ENCODE results near the gene TDRD10. TPM values are rescaled to one million over a fixed set of nuclear protein-coding genes. Genes with fewer than 3 reads are reported as not detected.

TDRD10 gene
- polyA plus RNA-seq, 2 of the 4 experiments (the other 2 are of a cell fraction) = 0.04 TPM; not detected in 1

- POLR2A ChIA-PET = no interaction called here
- 81% methylated on average over 25 of the region's 29 CpGs for WGBS (ENCODE audit: missing lambda C conversion rate)
- no peak for DNase-seq (ENCODE audit: low read depth in 1 of 2, low spot score in 1 of 2)
- no peak for TF ChIP-seq NR3C1 (IDR thresholded peaks at IDR 0.05)
- no peak for TF ChIP-seq SREBF2 (IDR thresholded peaks at IDR 0.05)
- TF ChIP-seq POLR2AphosphoS2 (conservative IDR thresholded peaks at IDR 0.05; ENCODE audit: low read length) = no peak
- no peak for TF ChIP-seq SMC3 (IDR thresholded peaks at IDR 0.05)
- TF ChIP-seq EHMT2 (IDR thresholded peaks at IDR 0.05; ENCODE audit: low read depth) = no peak
- TF ChIP-seq NFE2L2 (conservative IDR thresholded peaks at IDR 0.05; ENCODE audit: low read length) = no peak
- H3K4me1 ChIP-seq = 0 out of 3 replicates have a peak, but pooled peaks cover 4% of the 10 kb centered on the region
- no peak overlapping the region for H3K27ac ChIP-seq
- no peak overlapping the region for H3K4me3 ChIP-seq
- no peak for ATAC-seq
- CTCF ChIA-PET = no interaction called here
- no peaks in the 10 kb centered on the region for H3K9me3 ChIP-seq
- H3K4me2 ChIP-seq = no peak overlapping the region
- no peak for FAIRE-seq
Measured at GRCh38 chr1:154571964-154572288, 69.9 kb downstream of the TDRD10 start.

DNA sequence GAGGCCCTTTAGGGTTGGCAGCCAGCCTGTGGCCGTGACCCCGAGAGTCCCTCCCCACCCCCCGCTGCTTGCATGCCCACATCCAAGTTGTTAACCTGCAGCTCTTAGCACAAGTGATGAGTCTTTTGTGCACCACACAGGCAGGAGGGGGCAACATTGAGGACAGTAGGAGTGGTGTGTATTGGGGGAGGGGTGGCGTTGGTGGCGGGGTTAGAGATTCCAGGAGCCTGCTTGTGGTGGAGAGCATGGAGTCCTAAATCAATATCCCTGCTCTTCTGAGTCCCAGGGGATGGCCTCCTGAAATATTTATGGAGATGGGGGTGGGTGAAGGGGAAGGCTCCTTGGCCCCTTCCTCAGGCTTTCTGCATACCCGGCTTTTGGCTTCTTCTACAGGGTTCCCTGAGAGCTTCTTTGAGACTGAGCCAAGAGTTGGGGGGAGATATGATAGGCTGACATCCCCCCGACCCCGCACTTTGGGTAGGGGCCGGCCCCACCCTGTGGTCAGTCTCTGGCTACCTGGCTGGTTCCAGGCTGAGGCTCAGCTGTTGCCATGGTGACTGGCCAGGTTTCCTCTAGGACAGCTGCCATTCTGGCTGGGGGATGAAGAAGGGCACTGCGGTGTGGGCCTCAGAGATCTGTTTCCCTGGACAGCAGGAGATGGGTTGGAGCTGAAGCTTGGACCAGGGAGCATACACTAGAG is 70.6 kb downstream of the TDRD10 start:
- WGBS (ENCODE audit: missing lambda C conversion rate) = 82% methylated on average over 5 of the region's 10 CpGs
- CTCF ChIA-PET = interaction anchor here (0.9 to 1.8 kb wide), 3 partner anchors 13 to 32 kb away, joined by 3 to 9 read pairs (median 7); no protein-coding TSS in a partner anchor
- DNase-seq (ENCODE audit: low read depth in 1 of 2, low spot score in 1 of 2) = no peak

GRCh38 chr1:154573168-154573510 is 71.1 kb downstream of the TDRD10 start:
- Histone ChIP-seq H3K27ac (no peak overlapping the region), H3K4me1 (no peaks in the 10 kb centered on the region), H3K4me3 (no peak overlapping the region), H3K4me2 (no peak overlapping the region), H3K9me3 (no peaks in the 10 kb centered on the region)
- ChIA-PET POLR2A (no interaction called here), CTCF (interaction anchor here (0.9 to 1.8 kb wide), 4 partner anchors 13 to 32 kb away, joined by 3 to 9 read pairs (median 6); no protein-coding TSS in a partner anchor)
- 55% methylated on average over 3 of the region's 3 CpGs for WGBS (ENCODE audit: missing lambda C conversion rate)
- TF ChIP-seq, protein P1, sequence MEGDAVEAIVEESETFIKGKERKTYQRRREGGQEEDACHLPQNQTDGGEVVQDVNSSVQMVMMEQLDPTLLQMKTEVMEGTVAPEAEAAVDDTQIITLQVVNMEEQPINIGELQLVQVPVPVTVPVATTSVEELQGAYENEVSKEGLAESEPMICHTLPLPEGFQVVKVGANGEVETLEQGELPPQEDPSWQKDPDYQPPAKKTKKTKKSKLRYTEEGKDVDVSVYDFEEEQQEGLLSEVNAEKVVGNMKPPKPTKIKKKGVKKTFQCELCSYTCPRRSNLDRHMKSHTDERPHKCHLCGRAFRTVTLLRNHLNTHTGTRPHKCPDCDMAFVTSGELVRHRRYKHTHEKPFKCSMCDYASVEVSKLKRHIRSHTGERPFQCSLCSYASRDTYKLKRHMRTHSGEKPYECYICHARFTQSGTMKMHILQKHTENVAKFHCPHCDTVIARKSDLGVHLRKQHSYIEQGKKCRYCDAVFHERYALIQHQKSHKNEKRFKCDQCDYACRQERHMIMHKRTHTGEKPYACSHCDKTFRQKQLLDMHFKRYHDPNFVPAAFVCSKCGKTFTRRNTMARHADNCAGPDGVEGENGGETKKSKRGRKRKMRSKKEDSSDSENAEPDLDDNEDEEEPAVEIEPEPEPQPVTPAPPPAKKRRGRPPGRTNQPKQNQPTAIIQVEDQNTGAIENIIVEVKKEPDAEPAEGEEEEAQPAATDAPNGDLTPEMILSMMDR (IDR thresholded peaks at IDR 0.05) = no peak
- no peak for ATAC-seq
- no peak for FAIRE-seq
- no peak for DNase-seq (ENCODE audit: low read depth in 1 of 2, low spot score in 1 of 2)

More for the DNA sequence above, 70.6 kb downstream of the TDRD10 start:
- Histone ChIP-seq H3K4me1 (0 out of 3 replicates have a peak, but pooled peaks cover under 1% of the 10 kb centered on the region), H3K27ac (no peak overlapping the region), H3K9me3 (no peaks in the 10 kb centered on the region), H3K4me2 (no peak overlapping the region), H3K4me3 (no peak overlapping the region)
- POLR2A ChIA-PET = no interaction called here
- FAIRE-seq = no peak
- TF ChIP-seq RFX5 (IDR thresholded peaks at IDR 0.05) = peak; percentile 88
- TF ChIP-seq CHD2 (IDR thresholded peaks at IDR 0.05; ENCODE audit: low read length, partially characterized antibody) = no peak
- no peak; a peak in 1 of 6 replicates for ATAC-seq

GRCh38 chr1:154574716-154575115 is 72.7 kb downstream of the TDRD10 start:
- TF ChIP-seq CHD4 (IDR thresholded peaks at IDR 0.05; ENCODE audit: borderline replicate concordance) (no peak), NFE2L2 (conservative IDR thresholded peaks at IDR 0.05; ENCODE audit: low read length) (no peak), FOSL2 (IDR thresholded peaks at IDR 0.05) (no peak), FOSL2 (CRISPR knock-in tag; IDR thresholded peaks at IDR 0.05) (no peak), POLR2AphosphoS2 (conservative IDR thresholded peaks at IDR 0.05; ENCODE audit: low read length) (0 out of 2 replicates have a peak, but pooled peaks have one; percentile 21), HOXB5 (CRISPR knock-in tag; IDR thresholded peaks at IDR 0.05) (no peak), TFCP2L1 (CRISPR knock-in tag; IDR thresholded peaks at IDR 0.05) (no peak)
- no peaks in the 10 kb centered on the region for H3K9me3 ChIP-seq
- no peak overlapping the region for H3K4me3 ChIP-seq
- FAIRE-seq (no peak), ATAC-seq (peak; percentile 11 to 22; a peak in 3 of 6 replicates), DNase-seq (ENCODE audit: low read depth in 1 of 2, low spot score in 1 of 2) (no peak)
- H3K27ac ChIP-seq = no peak overlapping the region
- no peak overlapping the region for H3K4me2 ChIP-seq
- CTCF ChIA-PET = interaction anchor here (1.1 to 2.5 kb wide), 3 partner anchors 15 to 240 kb away, joined by 3 to 11 read pairs (median 4); no protein-coding TSS in a partner anchor
- 30% methylated on average over 7 of the region's 7 CpGs for WGBS (ENCODE audit: missing lambda C conversion rate)
- POLR2A ChIA-PET = no interaction called here
- H3K4me1 ChIP-seq = no peaks in the 10 kb centered on the region

Measured in A549 (cell line).